IPS DF 6.9 (cell line): ENCODE results near the gene CCP110.
"Not testable (repeated sequence)": the region's sequence is repeated elsewhere in the genome, so short reads cannot be mapped to it uniquely, and the experiment has no call there.

Experiments
- DNase-seq: peaks from one replicate; pipeline ENCODE4 v3.0.0-alpha.2; 2013; ENCODE audit warnings: low read depth, low spot score
- H3K27ac ChIP-seq: one replicate; pipeline ENCODE4 v1.5.1; 2013; ENCODE audit warnings: low read length, control low read depth
- H3K27me3 ChIP-seq: 2 replicates; pipeline ENCODE4 v1.6.1; 2013; ENCODE audit warnings: mild to moderate bottlenecking, low read length; ENCODE audit not compliant: control insufficient read depth, insufficient read depth
- H3K36me3 ChIP-seq: 2 replicates; pipeline ENCODE4 v1.6.1; 2013; ENCODE audit warnings: low read length; ENCODE audit not compliant: control insufficient read depth, insufficient read depth
- H3K4me1 ChIP-seq: 2 replicates; pipeline ENCODE4 v1.6.1; 2013; ENCODE audit warnings: low read length; ENCODE audit not compliant: control insufficient read depth, insufficient read depth
- H3K4me3 ChIP-seq: 2 replicates; pipeline ENCODE4 v1.5.1; 2013; ENCODE audit warnings: mild to moderate bottlenecking, low read length
- H3K9me3 ChIP-seq: 2 replicates; pipeline ENCODE4 v1.6.1; 2013; ENCODE audit warnings: low read length, inconsistent platforms; ENCODE audit not compliant: control insufficient read depth, insufficient read depth
- WGBS: extraction: QIAGEN DNeasy Blood & Tissue Kit; methylation state at CpG from one replicate; pipeline ENCODE4 v1.1.7; 2013; ENCODE audit warnings: mixed read lengths, missing lambda C conversion rate; ENCODE audit not compliant: insufficient read length, insufficient coverage; 5-methylcytosine and 5-hydroxymethylcytosine counted together

Gene CCP110

GRCh38 chr16:19523184-19523558, 571 bp upstream of the CCP110 start:
- Histone ChIP-seq H3K27me3 (no peaks in the 10 kb centered on the region), H3K27ac (no peak overlapping the region), H3K4me3 (no peak overlapping the region), H3K36me3 (no peaks in the 10 kb centered on the region), H3K9me3 (no peaks in the 10 kb centered on the region), H3K4me1 (peaks cover 4% of the 10 kb centered on the region; the same call in 1 of the 2 replicates)
- no peak for DNase-seq
- WGBS: no CpG with 5 or more reads among the region's 18 CpGs

GRCh38 chr16:19524356-19524615, 544 bp downstream of the CCP110 start:
- WGBS: no CpG with 5 or more reads among the region's 11 CpGs

DNA sequence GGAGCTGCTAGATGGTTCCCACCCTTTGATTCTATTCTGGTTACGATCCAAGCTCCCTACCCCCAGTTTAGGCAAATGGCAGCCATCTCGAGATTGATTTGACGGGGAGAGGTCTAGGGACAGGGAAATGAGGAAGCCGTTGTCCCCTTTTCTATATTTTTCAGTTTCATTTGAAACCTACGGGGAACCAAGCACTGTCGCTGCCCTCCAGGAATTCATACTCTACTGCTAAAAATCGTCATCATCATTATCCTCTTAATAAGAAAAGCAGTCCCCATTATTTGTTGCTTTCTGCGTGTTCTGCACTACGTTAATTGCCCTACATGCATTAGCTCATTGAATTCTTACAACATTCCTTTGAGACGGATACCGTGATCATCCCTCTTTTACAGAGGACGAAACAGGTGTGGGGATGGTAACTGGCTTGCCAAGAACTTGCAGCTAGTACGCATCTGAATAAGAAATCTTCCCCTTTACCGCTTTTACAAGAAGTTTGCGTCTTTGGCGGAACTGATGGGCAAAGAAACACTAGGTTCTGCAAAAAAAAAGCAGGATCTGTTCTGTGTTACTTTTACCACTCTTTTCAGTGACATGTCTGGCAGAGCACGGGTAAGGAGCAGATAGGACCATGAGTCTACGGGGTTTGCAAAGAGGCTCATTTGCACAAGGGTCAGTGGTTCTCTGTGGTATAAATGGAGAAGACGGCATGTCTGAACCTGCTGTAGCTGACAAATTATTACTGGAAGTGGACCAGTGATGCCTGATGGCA, 1.1 kb downstream of the CCP110 start:
- H3K9me3 ChIP-seq: no peaks in the 10 kb centered on the region
- no peaks in the 10 kb centered on the region for H3K36me3 ChIP-seq
- no peak overlapping the region for H3K27ac ChIP-seq
- H3K4me1 ChIP-seq: peaks cover 4% of the 10 kb centered on the region; the same call in 1 of the 2 replicates
- DNase-seq: no peak
- no peaks in the 10 kb centered on the region for H3K27me3 ChIP-seq
- no CpG with 5 or more reads among the region's 19 CpGs for WGBS
- H3K4me3 ChIP-seq: peak overlapping the region; percentile 100; the same call in 1 of the 2 replicates

More at GRCh38 chr16:19524356-19524615, 544 bp downstream of the CCP110 start:
- Histone ChIP-seq H3K36me3 (no peaks in the 10 kb centered on the region), H3K27me3 (no peaks in the 10 kb centered on the region), H3K9me3 (no peaks in the 10 kb centered on the region), H3K4me1 (peaks cover 4% of the 10 kb centered on the region; the same call in 1 of the 2 replicates), H3K27ac (no peak overlapping the region), H3K4me3 (peak overlapping the region; percentile 100)
- DNase-seq: no peak

DNA sequence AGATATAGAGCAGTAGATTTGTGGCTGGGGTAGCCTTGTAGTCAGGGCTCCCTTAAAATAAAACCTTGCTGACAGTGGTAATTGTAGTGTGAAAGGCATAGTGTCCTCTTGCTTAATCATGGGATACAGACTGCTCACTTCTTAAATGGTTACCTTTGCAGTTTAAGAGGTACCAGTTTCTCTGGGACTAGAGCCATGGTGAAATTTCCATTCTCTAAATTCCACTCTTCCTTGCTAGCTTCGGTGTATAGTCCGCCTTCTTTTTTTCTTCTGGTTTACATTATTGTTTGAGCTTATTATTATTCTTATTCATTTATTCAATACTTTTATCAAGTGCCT, 1.6 kb downstream of the CCP110 start:
- H3K4me1 ChIP-seq: peaks cover 4% of the 10 kb centered on the region; the same call in 1 of the 2 replicates
- H3K9me3 ChIP-seq: no peaks in the 10 kb centered on the region
- whole genome bisulfite sequencing: no CpG with 5 or more reads among the region's 2 CpGs
- DNase-seq: no peak
- no peak overlapping the region; the same call in 1 of the 2 replicates for H3K4me3 ChIP-seq
- H3K27me3 ChIP-seq: no peaks in the 10 kb centered on the region
- H3K27ac ChIP-seq: no peak overlapping the region
- H3K36me3 ChIP-seq: no peaks in the 10 kb centered on the region

- DNase-seq: no peak
- WGBS: no CpG with 5 or more reads among the region's 1 CpG
- H3K4me3 ChIP-seq: no peak overlapping the region
- no peak overlapping the region for H3K27ac ChIP-seq
- peaks cover 4% of the 10 kb centered on the region; the same call in 1 of the 2 replicates for H3K4me1 ChIP-seq
- H3K9me3 ChIP-seq: no peaks in the 10 kb centered on the region
- no peaks in the 10 kb centered on the region for H3K36me3 ChIP-seq
- no peaks in the 10 kb centered on the region for H3K27me3 ChIP-seq
Measured at GRCh38 chr16:19527161-19527560, 3.4 kb downstream of the CCP110 start.

- Histone ChIP-seq H3K9me3 (no peaks in the 10 kb centered on the region), H3K36me3 (no peaks in the 10 kb centered on the region), H3K27ac (no peak overlapping the region), H3K4me3 (no peak overlapping the region), H3K4me1 (no peaks in the 10 kb centered on the region), H3K27me3 (no peaks in the 10 kb centered on the region)
- DNase-seq: no peak
- WGBS: no CpG with 5 or more reads among the region's 3 CpGs
Measured at GRCh38 chr16:19528666-19529065, 4.9 kb downstream of the CCP110 start.

DNA sequence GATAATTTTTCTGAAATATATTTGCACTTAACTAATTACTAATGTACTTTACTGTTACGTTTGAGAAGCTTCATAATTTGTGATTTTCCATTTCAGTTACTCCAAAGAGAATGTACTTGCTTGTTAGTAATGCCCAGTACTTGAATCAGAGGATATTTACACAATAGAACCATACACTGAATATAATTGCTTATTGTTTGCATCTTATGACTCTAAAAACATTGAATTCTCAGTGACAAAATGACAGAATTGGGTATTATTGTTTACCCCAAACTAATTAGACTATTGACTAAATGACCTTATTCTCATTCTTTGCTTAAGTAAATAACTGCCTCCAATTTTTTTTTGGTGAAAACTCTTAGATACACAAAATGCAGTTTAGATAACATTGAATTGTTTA, 8.9 kb downstream of the CCP110 start:
- Histone ChIP-seq H3K4me1 (no peaks in the 10 kb centered on the region), H3K27ac (no peak overlapping the region), H3K36me3 (no peaks in the 10 kb centered on the region), H3K4me3 (no peak overlapping the region), H3K9me3 (no peaks in the 10 kb centered on the region), H3K27me3 (no peaks in the 10 kb centered on the region)
- no CpG with 5 or more reads among the region's 1 CpG for WGBS
- DNase-seq: no peak

DNA sequence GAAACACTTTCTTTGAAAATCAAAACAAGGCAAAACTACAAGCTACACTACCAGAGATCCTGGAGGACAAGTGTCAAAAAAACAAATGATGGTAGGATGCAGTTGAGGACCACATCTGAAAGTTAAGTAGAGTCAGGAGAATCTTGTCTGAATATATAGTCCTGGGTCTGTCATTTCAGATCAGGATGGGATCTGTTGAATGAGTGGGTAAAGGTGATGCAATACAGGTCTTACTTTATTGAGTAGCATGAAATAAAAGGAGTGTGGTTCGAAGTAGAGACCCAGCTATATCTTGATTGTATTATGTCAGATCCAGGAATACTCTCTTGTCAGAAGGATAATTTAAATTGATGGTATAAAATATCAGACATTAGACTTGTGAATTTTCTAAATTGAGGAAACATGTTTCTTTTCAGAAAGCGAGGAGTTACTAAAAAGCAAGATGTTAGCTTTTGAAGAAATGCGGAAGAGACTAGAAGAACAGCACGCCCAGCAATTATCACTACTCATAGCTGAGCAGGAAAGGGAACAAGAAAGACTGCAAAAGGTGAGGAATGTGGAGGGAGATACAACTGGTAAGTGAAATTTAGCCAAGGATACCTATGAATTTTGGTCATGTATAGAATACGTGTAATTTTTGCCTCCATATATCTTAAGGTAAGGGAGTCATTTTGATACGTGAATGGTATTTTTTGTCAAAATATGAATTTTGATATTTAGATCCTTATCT, 16.7 kb downstream of the CCP110 start:
- no peak overlapping the region for H3K4me3 ChIP-seq
- H3K9me3 ChIP-seq: no peaks in the 10 kb centered on the region
- H3K27ac ChIP-seq: no peak overlapping the region
- H3K4me1 ChIP-seq: no peaks in the 10 kb centered on the region
- 100% methylated on average over 1 of the region's 6 CpGs for WGBS
- DNase-seq: no peak
- no peaks in the 10 kb centered on the region for H3K27me3 ChIP-seq
- no peaks in the 10 kb centered on the region; the same call in 1 of the 2 replicates for H3K36me3 ChIP-seq

DNA sequence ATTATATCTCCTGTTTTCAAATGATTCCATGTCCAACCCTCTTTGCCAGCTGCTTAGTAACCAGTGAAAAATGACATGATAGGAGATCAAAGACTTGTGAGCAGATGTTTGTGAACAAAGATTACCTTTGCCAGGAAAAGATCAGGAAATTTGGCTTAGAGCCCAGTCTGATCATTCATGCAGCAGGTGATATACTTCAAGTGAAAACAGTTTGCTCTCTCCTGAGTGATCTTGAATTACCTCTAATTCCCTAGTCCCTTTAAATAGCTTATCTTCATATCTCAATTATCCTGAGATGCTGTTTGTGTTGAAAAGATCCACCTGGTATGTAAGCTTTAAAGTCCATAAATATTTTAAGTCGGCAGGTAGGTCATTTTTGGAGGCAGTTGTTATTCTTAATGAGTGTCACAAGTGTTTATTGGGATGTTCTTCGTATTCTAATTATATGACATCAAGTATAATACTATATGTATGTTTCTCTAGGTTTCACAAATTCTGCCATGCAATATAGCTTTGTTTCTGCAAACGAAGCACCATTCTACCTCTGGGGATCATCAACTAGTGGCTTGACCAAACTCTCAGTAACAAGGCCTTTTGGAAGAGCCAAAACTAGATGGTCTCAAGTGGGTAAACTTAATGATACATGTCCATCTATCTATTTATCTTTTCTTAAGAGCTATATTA, 18.5 kb downstream of the CCP110 start:
- H3K4me3 ChIP-seq: no peak overlapping the region
- no peaks in the 10 kb centered on the region; the same call in 1 of the 2 replicates for H3K36me3 ChIP-seq
- no peaks in the 10 kb centered on the region for H3K9me3 ChIP-seq
- no peaks in the 10 kb centered on the region for H3K27me3 ChIP-seq
- no peak overlapping the region for H3K27ac ChIP-seq
- no peaks in the 10 kb centered on the region for H3K4me1 ChIP-seq
- DNase-seq: no peak
- no CpG with 5 or more reads among the region's 3 CpGs for WGBS

DNA sequence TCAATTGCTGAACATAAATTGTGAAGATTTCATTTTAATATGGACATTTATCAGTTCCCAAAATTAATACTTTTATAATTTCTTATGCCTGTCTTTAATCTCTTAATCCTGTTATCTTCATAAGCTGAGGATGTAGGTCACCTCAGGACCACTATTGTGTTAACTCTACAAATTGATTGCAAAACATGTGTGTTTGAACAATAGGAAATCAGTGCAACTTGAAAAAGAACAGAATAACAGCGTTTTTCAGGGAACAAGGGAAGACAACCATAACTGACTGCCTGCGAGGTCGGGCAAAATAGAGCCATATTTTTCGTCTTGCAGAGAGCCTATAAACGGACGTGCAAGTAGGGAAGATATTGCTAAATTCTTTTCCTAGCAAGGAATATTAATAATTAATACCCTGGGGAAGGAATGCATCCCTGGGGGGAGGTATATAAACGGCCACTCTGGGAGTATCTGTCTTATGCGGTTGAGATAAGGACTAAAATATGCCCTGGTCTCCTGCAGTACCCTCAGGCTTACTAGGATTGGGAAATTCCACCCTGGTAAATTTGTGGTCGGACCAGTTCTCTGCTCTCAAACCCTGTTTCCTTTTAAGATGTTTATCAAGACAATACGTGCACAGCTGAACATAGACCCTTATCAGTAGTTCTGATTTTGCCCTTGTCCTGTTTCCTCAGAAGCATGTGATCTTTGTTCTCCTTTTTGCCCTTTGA, 19.7 kb downstream of the CCP110 start:
- H3K27ac ChIP-seq, H3K4me1 ChIP-seq, H3K27me3 ChIP-seq, H3K9me3 ChIP-seq, DNase-seq, H3K36me3 ChIP-seq, H3K4me3 ChIP-seq: not testable (repeated sequence)
- no CpG with 5 or more reads among the region's 10 CpGs for WGBS
